Panc1 (cell line): ENCODE data around the gene AMPD1. TPM values are rescaled to one million over a fixed set of nuclear protein-coding genes. Genes with fewer than 3 reads are reported as not detected.

ENCODE experiments used
- ATAC-seq: fragments of 200-7000 bp; cut with Tn5 transposase; 2 replicates; pipeline ENCODE4 v1.9.1; 2020; ENCODE audit warnings: mild to moderate bottlenecking, moderate library complexity
- BruUV-seq: library from RNA; stranded (reverse); fragments of 400-500 nt; replicated peaks from 2 replicates; lab custom pipeline; 2021; lab: Mats Ljungman, UMichigan
- CTCF ChIA-PET: fragments of 300-600 bp; sonication (Branson Sonifier 250); formaldehyde crosslinking; loops from one replicate; lab custom pipeline; 2022; ENCODE audit warnings: antibody characterized with exemption; lab: Charles Lee
- POLR2A ChIA-PET: fragments of 300-600 bp; sonication (Branson Sonifier 250); formaldehyde crosslinking; loops from one replicate; lab custom pipeline; 2022; ENCODE audit warnings: antibody characterized with exemption; lab: Charles Lee
- DNase-seq: peaks from one replicate; pipeline ENCODE4 v3.0.0-alpha.2; 2010; ENCODE audit warnings: low read depth, low spot score
- H3K27ac ChIP-seq: 2 replicates; pipeline ENCODE4 v1.5.1; 2011; ENCODE audit warnings: mild to moderate bottlenecking, low read length, inconsistent platforms
- H3K27me3 ChIP-seq: fragments of 200-500 bp; sonication (Bioruptor generic); 2 replicates; pipeline ENCODE4 v1.6.0; 2014; ENCODE audit warnings: low read length, inconsistent platforms; ENCODE audit not compliant: control insufficient read depth, insufficient read depth
- H3K36me3 ChIP-seq: fragments of 200-500 bp; sonication (Bioruptor generic); 2 replicates; pipeline ENCODE4 v1.5.1; 2014; ENCODE audit warnings: inconsistent platforms, mild to moderate bottlenecking, low read length, moderate library complexity; ENCODE audit not compliant: control insufficient read depth, insufficient read depth
- H3K4me1 ChIP-seq: 2 replicates; pipeline ENCODE4 v1.5.1; 2011; ENCODE audit warnings: inconsistent platforms, mild to moderate bottlenecking, low read length, moderate library complexity; ENCODE audit not compliant: control insufficient read depth, insufficient read depth
- H3K4me3 ChIP-seq, 2 experiments: 2 replicates each; pipeline ENCODE4 v1.5.1; 2011 to 2012; ENCODE audit warnings: low read depth in 2 of 2, low read length in 2 of 2, mild to moderate bottlenecking in 2 of 2, inconsistent platforms in 1 of 2, moderate library complexity in 1 of 2
- H3K9me3 ChIP-seq: fragments of 200-500 bp; sonication (Bioruptor generic); 2 replicates; pipeline ENCODE4 v1.5.1; 2014; ENCODE audit warnings: low read depth, mild to moderate bottlenecking, inconsistent platforms, low read length, moderate library complexity; ENCODE audit not compliant: control insufficient read depth, insufficient read depth
- POLR2AphosphoS5 ChIP-seq: IDR thresholded peaks from 2 replicates; pipeline ENCODE4 v1.6.1; 2012; ENCODE audit warnings: mild to moderate bottlenecking, low read depth, low read length, moderate library complexity
- SIN3A ChIP-seq: IDR thresholded peaks from 2 replicates; pipeline ENCODE4 v1.6.1; 2012; ENCODE audit warnings: low read depth, mild to moderate bottlenecking, low read length, moderate library complexity, borderline replicate concordance; ENCODE audit not compliant: insufficient read depth
- TCF7L2 ChIP-seq: IDR thresholded peaks from 2 replicates; pipeline ENCODE4 v1.6.1; 2011; ENCODE audit warnings: mild to moderate bottlenecking, low read depth, low read length, inconsistent platforms
- in situ Hi-C: cut with HindIII; loops from 2 replicates; pipeline ENCODE4 v1.10.0; 2016; ENCODE audit warnings: low sequenced_read_pairs, low pct_unique_long_range_greater_than_20kb
- intact Hi-C: fragments of 100-400 bp; cut with micrococcal nuclease; formaldehyde crosslinking; loops from one replicate; pipeline ENCODE4 v1.10.0; 2022; ENCODE audit not compliant: unreplicated experiment
- total RNA-seq: library from RNA; stranded (reverse); gene quantifications from one replicate; pipeline ENCODE4 v1.2.1, GENCODE V29; 2021; ENCODE audit not compliant: unreplicated experiment
- TF ChIP-seq, protein P1 (sequence below), 2 experiments: IDR thresholded peaks; 2 replicates each; pipeline ENCODE4 v1.6.1; 2011 to 2012; ENCODE audit warnings: low read depth in 2 of 2, control low read depth in 1 of 2, low read length in 1 of 2, mild to moderate bottlenecking in 1 of 2, moderate library complexity in 1 of 2; ENCODE audit not compliant: insufficient read depth in 1 of 2
- TF ChIP-seq, protein P2 (sequence below): fragments of 450-650 bp; IDR thresholded peaks from 2 replicates; pipeline ENCODE4 v1.5.1; 2017; ENCODE audit warnings: mild to moderate bottlenecking

Gene AMPD1
- total RNA-seq, 1 experiment from 2014 or later = not detected

DNA sequence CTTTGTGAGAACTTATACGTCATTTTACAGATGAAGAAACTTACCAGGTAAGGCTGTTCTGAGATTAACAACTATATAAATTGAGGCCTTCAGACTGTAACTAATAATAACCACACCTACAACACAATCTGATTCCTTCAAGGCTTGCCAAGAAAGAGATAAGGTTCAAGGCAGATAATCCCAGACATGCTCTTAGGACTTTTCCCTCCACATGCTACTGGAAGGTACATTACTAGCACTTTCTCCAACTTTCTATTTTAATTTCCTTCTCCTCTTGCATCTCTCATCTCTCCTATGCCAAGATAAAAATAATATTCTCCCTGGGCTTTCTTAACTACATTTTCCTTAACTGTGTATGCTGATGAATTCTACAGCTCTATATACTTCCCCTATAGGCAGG lies 40.1 kb upstream of the AMPD1 start:
- Histone ChIP-seq H3K36me3 (peaks cover 64% of the 10 kb centered on the region), H3K9me3 (no peaks in the 10 kb centered on the region), H3K4me3 (no peak overlapping the region), H3K27me3 (no peaks in the 10 kb centered on the region), H3K27ac (no peak overlapping the region), H3K4me1 (no peaks in the 10 kb centered on the region)
- ATAC-seq (no peak), DNase-seq (no peak)
- no TSS peak for BruUV-seq
- intact Hi-C loops = no loop called here
- CTCF ChIA-PET = no interaction called here
- TF ChIP-seq SIN3A = no peak
- POLR2A ChIA-PET = no interaction called here
- in situ Hi-C loops = no loop called here

DNA sequence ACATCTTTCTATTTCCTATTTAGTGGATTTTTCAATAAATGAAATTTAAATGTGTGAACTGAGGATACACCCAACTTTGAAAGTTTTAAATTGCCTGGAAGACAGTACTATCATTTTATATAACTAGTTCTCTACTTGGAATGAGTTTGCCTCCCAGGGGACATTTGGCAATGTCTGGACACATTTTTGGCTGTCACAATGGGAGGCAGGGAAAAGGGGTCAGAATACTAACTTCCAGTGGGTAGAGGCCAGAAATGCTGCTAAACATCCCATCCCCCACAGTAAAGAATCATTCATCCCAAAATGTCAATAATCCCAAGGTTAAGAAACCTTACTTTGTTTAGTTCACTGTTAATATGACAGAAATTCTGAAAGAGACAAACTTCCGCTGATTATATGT lies 34.4 kb upstream of the AMPD1 start:
- POLR2A ChIA-PET = no interaction called here
- CTCF ChIA-PET = no interaction called here
- in situ Hi-C loops (no loop called here), intact Hi-C loops (no loop called here)
- Histone ChIP-seq H3K36me3 (peaks cover 56% of the 10 kb centered on the region), H3K9me3 (no peaks in the 10 kb centered on the region), H3K4me1 (no peaks in the 10 kb centered on the region), H3K27ac (no peak overlapping the region), H3K4me3 (no peak overlapping the region), H3K27me3 (no peaks in the 10 kb centered on the region)
- TSS peak; percentile 16 for BruUV-seq
- no peak for ATAC-seq
- DNase-seq = no peak
- TF ChIP-seq SIN3A (no peak), TCF7L2 (no peak)
- TF ChIP-seq, protein P1, sequence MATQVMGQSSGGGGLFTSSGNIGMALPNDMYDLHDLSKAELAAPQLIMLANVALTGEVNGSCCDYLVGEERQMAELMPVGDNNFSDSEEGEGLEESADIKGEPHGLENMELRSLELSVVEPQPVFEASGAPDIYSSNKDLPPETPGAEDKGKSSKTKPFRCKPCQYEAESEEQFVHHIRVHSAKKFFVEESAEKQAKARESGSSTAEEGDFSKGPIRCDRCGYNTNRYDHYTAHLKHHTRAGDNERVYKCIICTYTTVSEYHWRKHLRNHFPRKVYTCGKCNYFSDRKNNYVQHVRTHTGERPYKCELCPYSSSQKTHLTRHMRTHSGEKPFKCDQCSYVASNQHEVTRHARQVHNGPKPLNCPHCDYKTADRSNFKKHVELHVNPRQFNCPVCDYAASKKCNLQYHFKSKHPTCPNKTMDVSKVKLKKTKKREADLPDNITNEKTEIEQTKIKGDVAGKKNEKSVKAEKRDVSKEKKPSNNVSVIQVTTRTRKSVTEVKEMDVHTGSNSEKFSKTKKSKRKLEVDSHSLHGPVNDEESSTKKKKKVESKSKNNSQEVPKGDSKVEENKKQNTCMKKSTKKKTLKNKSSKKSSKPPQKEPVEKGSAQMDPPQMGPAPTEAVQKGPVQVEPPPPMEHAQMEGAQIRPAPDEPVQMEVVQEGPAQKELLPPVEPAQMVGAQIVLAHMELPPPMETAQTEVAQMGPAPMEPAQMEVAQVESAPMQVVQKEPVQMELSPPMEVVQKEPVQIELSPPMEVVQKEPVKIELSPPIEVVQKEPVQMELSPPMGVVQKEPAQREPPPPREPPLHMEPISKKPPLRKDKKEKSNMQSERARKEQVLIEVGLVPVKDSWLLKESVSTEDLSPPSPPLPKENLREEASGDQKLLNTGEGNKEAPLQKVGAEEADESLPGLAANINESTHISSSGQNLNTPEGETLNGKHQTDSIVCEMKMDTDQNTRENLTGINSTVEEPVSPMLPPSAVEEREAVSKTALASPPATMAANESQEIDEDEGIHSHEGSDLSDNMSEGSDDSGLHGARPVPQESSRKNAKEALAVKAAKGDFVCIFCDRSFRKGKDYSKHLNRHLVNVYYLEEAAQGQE (IDR thresholded peaks at IDR 0.05; ENCODE audit: insufficient read depth in 1 of 2, low read depth in 2 of 2, low read length in 1 of 2) = no peak

DNA sequence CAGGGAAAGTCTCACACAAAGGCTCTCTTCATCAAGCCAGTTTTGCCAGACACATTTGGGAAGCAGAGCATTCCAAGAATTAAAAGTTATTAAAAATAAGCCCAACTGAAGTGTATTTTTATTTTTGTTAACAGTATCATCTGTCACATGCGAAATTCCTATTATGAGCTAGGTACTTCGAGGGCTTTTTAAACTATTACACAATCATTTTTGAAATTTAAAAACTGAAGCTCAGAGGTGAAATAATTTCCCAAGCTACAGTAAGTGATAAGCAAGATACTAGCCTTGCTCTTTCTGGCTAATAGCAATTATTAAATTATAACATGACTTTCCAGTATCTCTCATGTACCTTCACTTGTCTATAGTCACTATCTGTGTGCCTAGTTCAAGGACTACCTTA lies 33.2 kb upstream of the AMPD1 start:
- Histone ChIP-seq H3K4me1 (no peaks in the 10 kb centered on the region), H3K27me3 (no peaks in the 10 kb centered on the region), H3K36me3 (peaks cover 55% of the 10 kb centered on the region), H3K27ac (no peak overlapping the region), H3K4me3 (no peak overlapping the region), H3K9me3 (no peaks in the 10 kb centered on the region)
- BruUV-seq = no TSS peak
- CTCF ChIA-PET = no interaction called here
- intact Hi-C loops (no loop called here), in situ Hi-C loops (no loop called here)
- TF ChIP-seq, protein P2, sequence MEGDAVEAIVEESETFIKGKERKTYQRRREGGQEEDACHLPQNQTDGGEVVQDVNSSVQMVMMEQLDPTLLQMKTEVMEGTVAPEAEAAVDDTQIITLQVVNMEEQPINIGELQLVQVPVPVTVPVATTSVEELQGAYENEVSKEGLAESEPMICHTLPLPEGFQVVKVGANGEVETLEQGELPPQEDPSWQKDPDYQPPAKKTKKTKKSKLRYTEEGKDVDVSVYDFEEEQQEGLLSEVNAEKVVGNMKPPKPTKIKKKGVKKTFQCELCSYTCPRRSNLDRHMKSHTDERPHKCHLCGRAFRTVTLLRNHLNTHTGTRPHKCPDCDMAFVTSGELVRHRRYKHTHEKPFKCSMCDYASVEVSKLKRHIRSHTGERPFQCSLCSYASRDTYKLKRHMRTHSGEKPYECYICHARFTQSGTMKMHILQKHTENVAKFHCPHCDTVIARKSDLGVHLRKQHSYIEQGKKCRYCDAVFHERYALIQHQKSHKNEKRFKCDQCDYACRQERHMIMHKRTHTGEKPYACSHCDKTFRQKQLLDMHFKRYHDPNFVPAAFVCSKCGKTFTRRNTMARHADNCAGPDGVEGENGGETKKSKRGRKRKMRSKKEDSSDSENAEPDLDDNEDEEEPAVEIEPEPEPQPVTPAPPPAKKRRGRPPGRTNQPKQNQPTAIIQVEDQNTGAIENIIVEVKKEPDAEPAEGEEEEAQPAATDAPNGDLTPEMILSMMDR = no peak
- TF ChIP-seq POLR2AphosphoS5 (no peak), TCF7L2 (no peak), SIN3A (no peak)
- TF ChIP-seq, protein P1 (IDR thresholded peaks at IDR 0.05; ENCODE audit: insufficient read depth in 1 of 2, low read depth in 2 of 2, low read length in 1 of 2) = no peak
- no peak for ATAC-seq
- POLR2A ChIA-PET = no interaction called here
- DNase-seq = no peak
